Measurements from ENCODE around the gene HAT1.
"Not testable (repeated sequence)": the region's sequence is repeated elsewhere in the genome, so short reads cannot be mapped to it uniquely, and the experiment has no call there.

Gene HAT1

DNA sequence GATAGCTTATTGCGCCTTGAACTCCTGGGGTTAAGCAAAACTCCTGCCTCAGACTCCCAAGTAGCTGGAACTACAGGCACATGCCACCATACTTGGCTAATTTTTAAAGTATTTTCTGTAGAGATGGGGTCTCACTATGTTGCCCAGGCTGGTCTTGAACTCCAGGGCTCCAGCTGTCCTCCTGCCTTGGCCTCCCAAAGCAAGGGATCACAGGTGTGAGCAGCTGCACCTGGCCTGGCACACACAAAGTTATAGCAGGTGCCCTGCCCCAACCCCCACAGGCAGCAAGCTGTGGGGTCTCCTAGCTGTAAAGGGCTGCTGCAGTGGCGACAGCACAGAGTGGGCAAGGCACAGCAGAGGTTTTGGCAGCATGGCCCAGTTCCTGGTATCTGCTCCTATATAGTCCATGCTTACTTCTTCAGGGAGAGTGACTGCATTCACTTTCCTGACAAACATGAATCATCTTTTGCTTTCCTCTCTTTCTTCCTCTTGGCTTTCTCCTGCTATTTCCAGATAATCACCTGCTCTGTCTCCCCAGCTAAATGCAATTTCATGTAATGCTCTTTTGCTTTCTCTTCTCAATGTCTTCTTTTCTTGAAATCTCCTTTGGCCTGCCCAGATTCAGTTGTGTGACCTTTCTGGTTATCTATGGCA is 50.2 kb downstream of the HAT1 start:
- no peak overlapping the region for H3K27ac ChIP-seq
- ChIA-PET CTCF (interaction anchor here (0.6 kb wide), 1 partner anchor 15 kb away, joined by 4 read pairs; no protein-coding TSS in a partner anchor), POLR2A (ENCODE audit: low non-redundant PET) (no interaction called here)
- TF ChIP-seq, protein P1, sequence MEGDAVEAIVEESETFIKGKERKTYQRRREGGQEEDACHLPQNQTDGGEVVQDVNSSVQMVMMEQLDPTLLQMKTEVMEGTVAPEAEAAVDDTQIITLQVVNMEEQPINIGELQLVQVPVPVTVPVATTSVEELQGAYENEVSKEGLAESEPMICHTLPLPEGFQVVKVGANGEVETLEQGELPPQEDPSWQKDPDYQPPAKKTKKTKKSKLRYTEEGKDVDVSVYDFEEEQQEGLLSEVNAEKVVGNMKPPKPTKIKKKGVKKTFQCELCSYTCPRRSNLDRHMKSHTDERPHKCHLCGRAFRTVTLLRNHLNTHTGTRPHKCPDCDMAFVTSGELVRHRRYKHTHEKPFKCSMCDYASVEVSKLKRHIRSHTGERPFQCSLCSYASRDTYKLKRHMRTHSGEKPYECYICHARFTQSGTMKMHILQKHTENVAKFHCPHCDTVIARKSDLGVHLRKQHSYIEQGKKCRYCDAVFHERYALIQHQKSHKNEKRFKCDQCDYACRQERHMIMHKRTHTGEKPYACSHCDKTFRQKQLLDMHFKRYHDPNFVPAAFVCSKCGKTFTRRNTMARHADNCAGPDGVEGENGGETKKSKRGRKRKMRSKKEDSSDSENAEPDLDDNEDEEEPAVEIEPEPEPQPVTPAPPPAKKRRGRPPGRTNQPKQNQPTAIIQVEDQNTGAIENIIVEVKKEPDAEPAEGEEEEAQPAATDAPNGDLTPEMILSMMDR (conservative IDR thresholded peaks at IDR 0.05; ENCODE audit: low read depth): no peak
- DNase-seq (ENCODE audit: low spot score): no peak

DNA sequence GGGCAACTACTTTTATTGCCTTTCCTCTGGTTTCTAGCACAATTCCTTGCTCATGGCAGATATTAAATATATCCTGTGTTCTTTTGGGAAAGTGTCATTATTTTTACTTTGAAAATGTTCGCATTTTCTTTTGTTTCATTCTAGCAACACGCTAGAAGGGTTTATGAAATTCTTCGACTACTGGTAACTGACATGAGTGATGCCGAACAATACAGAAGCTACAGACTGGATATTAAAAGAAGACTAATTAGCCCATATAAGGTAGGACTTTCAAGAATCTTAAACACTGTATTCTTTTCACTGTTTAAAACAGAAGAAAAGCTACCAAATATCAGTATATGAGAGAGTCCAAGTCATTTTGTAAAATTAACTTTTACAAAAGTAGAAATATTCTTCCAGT is 56.8 kb downstream of the HAT1 start:
- CTCF ChIA-PET: interaction anchor here (0.7 kb wide), 1 partner anchor 148 kb away, joined by 3 read pairs; no protein-coding TSS in a partner anchor
- no peak for DNase-seq (ENCODE audit: low spot score)
- TF ChIP-seq, protein P1 (conservative IDR thresholded peaks at IDR 0.05; ENCODE audit: low read depth): no peak
- no peak overlapping the region for H3K27ac ChIP-seq
- POLR2A ChIA-PET (ENCODE audit: low non-redundant PET): no interaction called here

DNA sequence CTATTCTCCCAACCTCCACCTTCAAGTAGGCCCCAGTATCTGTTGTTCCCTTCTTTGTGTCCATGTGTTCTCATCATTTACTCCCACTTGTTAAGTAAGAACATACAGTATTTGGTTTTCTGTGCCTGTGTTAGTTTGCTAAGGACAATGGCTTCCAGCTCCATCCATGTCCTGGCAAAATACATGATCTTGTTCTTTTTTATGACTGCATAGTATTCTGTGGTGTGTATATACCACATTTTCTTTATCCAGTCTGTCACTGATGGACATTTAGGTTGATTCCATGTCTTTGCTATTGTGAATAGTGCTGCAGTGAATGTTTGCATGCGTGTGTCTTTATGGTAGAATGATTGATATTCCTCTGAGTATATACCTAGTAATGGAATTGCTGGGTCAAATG is 61.7 kb downstream of the HAT1 start:
- POLR2A ChIA-PET (ENCODE audit: low non-redundant PET); CTCF ChIA-PET; DNase-seq (ENCODE audit: low spot score); H3K27ac ChIP-seq: not testable (repeated sequence)

DNA sequence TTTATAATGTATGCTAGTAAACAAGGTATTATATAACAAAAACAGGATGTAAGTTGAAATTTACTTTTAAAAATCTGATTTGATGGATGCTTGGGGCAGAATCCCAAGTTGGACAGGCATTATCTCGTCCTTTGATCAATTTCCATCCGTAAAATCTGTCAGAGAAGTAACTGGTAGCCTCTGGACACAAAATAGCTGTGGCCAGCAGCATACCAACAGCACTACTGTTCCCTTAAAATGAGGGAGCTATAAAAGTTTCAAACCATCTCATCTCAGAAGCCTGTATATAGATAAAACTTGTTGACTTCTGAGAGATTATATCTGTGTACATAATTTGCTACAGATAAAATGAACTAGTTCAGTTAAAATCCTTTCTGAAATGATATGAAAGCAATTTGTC is 62.8 kb downstream of the HAT1 start:
- DNase-seq (ENCODE audit: low spot score): no peak
- POLR2A ChIA-PET (ENCODE audit: low non-redundant PET): no interaction called here

DNA sequence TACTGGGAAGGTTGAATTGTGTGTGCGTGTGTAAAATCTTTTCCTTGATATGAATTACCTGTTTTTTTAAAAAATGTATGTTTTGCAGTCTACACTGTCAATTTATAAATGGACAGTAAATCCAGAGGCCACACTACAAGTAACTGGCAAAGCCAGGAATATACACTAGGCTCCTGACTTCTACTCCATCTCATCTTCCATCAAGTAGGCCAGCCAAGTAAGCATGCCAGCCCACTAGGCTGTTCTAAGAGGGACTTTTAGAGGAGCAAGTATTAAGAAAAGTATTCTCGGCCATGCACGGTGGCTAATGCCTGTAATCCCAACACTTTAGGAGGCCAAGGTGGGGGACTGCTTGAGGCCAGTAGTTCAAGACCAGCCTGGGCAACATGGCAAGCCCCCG is 64.5 kb downstream of the HAT1 start:
- no peak overlapping the region for H3K27ac ChIP-seq
- TF ChIP-seq, protein P1 (conservative IDR thresholded peaks at IDR 0.05; ENCODE audit: low read depth): no peak
- DNase-seq (ENCODE audit: low spot score): no peak
- POLR2A ChIA-PET (ENCODE audit: low non-redundant PET): no interaction called here
- CTCF ChIA-PET: interaction anchor here (0.6 to 0.7 kb wide), 3 partner anchors 13 to 306 kb away, joined by 3 to 4 read pairs (median 3); partner anchors contain the start of gene METAP1D

More for the DNA sequence above, 62.8 kb downstream of the HAT1 start:
- TF ChIP-seq, protein P1 (conservative IDR thresholded peaks at IDR 0.05; ENCODE audit: low read depth): no peak
- CTCF ChIA-PET: no interaction called here
- no peak overlapping the region for H3K27ac ChIP-seq

DNA sequence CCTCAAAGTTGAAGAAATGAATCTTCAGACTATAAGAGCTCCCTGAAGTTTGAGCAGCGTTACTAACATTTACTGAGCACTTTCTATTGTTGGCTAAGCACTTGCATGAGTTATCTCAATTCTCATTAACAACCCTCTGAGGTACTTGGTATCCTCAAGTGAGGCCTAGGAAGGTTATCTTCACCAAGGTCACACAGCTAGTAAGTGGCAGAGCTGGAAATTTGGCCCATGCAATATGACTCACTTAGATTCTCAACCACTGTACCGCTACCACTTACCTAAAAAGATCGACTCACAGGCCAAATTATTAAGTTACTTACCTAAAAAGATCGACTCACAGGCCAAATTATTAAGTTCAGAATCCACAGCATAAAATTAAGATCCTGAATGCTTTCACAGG is 68.8 kb downstream of the HAT1 start:
- CTCF ChIA-PET: interaction anchor here (0.6 to 1.2 kb wide), 2 partner anchors 122 to 136 kb away, joined by 3 read pairs; no protein-coding TSS in a partner anchor
- POLR2A ChIA-PET (ENCODE audit: low non-redundant PET): no interaction called here
- no peak overlapping the region for H3K27ac ChIP-seq
- DNase-seq (ENCODE audit: low spot score): no peak
- TF ChIP-seq, protein P1 (conservative IDR thresholded peaks at IDR 0.05; ENCODE audit: low read depth): no peak

DNA sequence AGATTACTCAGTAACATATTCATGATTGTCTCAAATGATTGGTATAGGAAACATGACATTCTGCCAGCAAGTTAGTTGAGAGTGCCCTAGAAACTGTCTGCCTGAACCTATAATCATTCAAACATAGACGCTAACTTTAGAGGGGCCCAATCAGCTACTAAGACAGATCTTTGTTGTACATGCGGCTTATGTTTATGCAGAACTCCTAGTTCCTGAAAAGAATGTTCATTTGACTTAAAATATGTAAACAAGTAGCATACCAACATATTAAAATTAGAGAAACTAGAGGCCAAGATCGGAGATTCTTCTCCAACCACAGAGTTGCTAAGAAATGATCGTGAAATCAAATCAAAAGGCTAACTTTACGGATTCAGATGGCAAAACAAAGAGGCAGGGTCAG is 73.3 kb downstream of the HAT1 start:
- ChIA-PET POLR2A (ENCODE audit: low non-redundant PET) (no interaction called here), CTCF (interaction anchor here (0.6 kb wide), 1 partner anchor 178 kb away, joined by 4 read pairs; no protein-coding TSS in a partner anchor)

More for the DNA sequence above, 73.3 kb downstream of the HAT1 start:
- no peak for DNase-seq (ENCODE audit: low spot score)
- no peak overlapping the region for H3K27ac ChIP-seq
- TF ChIP-seq, protein P1 (conservative IDR thresholded peaks at IDR 0.05; ENCODE audit: low read depth): no peak

All from RWPE1 (cell line).